MCF 10A (cell line): ENCODE data around the gene BMPER. TPM values are rescaled to one million over a fixed set of nuclear protein-coding genes. Genes with fewer than 3 reads are reported as not detected.

Source experiments
- BruUV-seq: library from RNA; stranded (reverse); fragments of 400-500 nt; replicated peaks from 2 replicates; lab custom pipeline; 2021; lab: Mats Ljungman, UMichigan
- CTCF ChIA-PET: fragments of 300-600 bp; sonication (Branson Sonifier 250); formaldehyde crosslinking; extraction: SDS; loops from one replicate; lab custom pipeline; 2021; ENCODE audit warnings: antibody characterized with exemption, inconsistent platforms; lab: Yijun Ruan, JAX
- POLR2A ChIA-PET: fragments of 300-600, 350-650 bp; sonication (Branson Sonifier 250); formaldehyde crosslinking; extraction: SDS; loops from one replicate; lab custom pipeline; 2020; ENCODE audit warnings: antibody characterized with exemption, inconsistent platforms; lab: Yijun Ruan, JAX
- DNase-seq: peaks from one replicate; pipeline ENCODE4 v3.0.0-alpha.2; 2018; ENCODE audit not compliant: unreplicated experiment
- H3K27ac Mint-ChIP-seq: one replicate; pipeline ENCODE4 v1.8.0; 2022; ENCODE audit warnings: mild to moderate bottlenecking, low read depth, mixed read lengths; ENCODE audit not compliant: unreplicated experiment
- H3K27me3 Mint-ChIP-seq: one replicate; pipeline ENCODE4 v1.8.0; 2022; ENCODE audit warnings: mixed read lengths; ENCODE audit not compliant: insufficient read depth, unreplicated experiment
- H3K36me3 Mint-ChIP-seq: one replicate; pipeline ENCODE4 v1.8.0; 2022; ENCODE audit warnings: mild to moderate bottlenecking, moderate library complexity, mixed read lengths; ENCODE audit not compliant: insufficient read depth, unreplicated experiment
- H3K4me1 Mint-ChIP-seq: one replicate; pipeline ENCODE4 v1.8.0; 2022; ENCODE audit warnings: mixed read lengths; ENCODE audit not compliant: insufficient read depth, unreplicated experiment
- H3K4me3 Mint-ChIP-seq: one replicate; pipeline ENCODE4 v1.8.0; 2022; ENCODE audit warnings: mild to moderate bottlenecking, moderate library complexity, mixed read lengths; ENCODE audit not compliant: unreplicated experiment
- H3K9me3 Mint-ChIP-seq: one replicate; pipeline ENCODE4 v1.8.0; 2022; ENCODE audit warnings: mixed read lengths; ENCODE audit not compliant: unreplicated experiment
- CTCF ChIP-seq: fragments of 200-600 bp; IDR thresholded peaks from one replicate; pipeline ENCODE4 v1.8.0; 2022; ENCODE audit warnings: antibody characterized with exemption, mild to moderate bottlenecking; ENCODE audit not compliant: unreplicated experiment
- intact Hi-C: fragments of 100-400 bp; cut with micrococcal nuclease; formaldehyde crosslinking; loops from 2 replicates; pipeline ENCODE4 v1.14.1; 2022
- total RNA-seq: library from RNA; stranded (reverse); gene quantifications from 2 replicates; pipeline ENCODE4 v1.2.3, GENCODE V29; 2022

Gene BMPER
- total RNA-seq, 1 experiment from 2014 or later, result 0.40 TPM

- TF ChIP-seq CTCF, result no peak
- Mint-ChIP-seq H3K27me3 (no peaks in the 10 kb centered on the region), H3K27ac (no peak overlapping the region), H3K9me3 (no peaks in the 10 kb centered on the region), H3K36me3 (no peaks in the 10 kb centered on the region), H3K4me1 (peaks cover 3% of the 10 kb centered on the region), H3K4me3 (no peak overlapping the region)
- BruUV-seq, result no TSS peak
- CTCF ChIA-PET, result interaction anchor here (0.8 to 2.9 kb wide), 5 partner anchors 24 to 73 kb away, joined by 3 to 9 read pairs (median 3); no protein-coding TSS in a partner anchor
- DNase-seq, result no peak
- POLR2A ChIA-PET, result interaction anchor here (1.1 kb wide), 1 partner anchor 28 kb away, joined by 3 read pairs; no protein-coding TSS in a partner anchor
- intact Hi-C loops, result no loop called here
Observed at GRCh38 chr7:34160261-34160752, 255.0 kb downstream of the BMPER start.

- no peak overlapping the region for H3K27ac Mint-ChIP-seq
Observed at GRCh38 chr7:34162027-34162565, 256.8 kb downstream of the BMPER start.

GRCh38 chr7:34162677-34163076 lies 257.3 kb downstream of the BMPER start:
- H3K27ac Mint-ChIP-seq, result no peak overlapping the region
- H3K9me3 Mint-ChIP-seq, result no peaks in the 10 kb centered on the region
- POLR2A ChIA-PET, result no interaction called here
- H3K4me3 Mint-ChIP-seq, result no peak overlapping the region
- no peaks in the 10 kb centered on the region for H3K36me3 Mint-ChIP-seq
- intact Hi-C loops, result no loop called here
- no peaks in the 10 kb centered on the region for H3K27me3 Mint-ChIP-seq
- CTCF ChIA-PET, result interaction anchor here (7.2 kb wide), 1 partner anchor 26 kb away, joined by 78 read pairs; no protein-coding TSS in a partner anchor
- no peaks in the 10 kb centered on the region for H3K4me1 Mint-ChIP-seq
- no peak for DNase-seq
- no peak for TF ChIP-seq CTCF
- no TSS peak for BruUV-seq

More at GRCh38 chr7:34162027-34162565, 256.8 kb downstream of the BMPER start:
- Mint-ChIP-seq H3K4me3 (no peak overlapping the region), H3K4me1 (no peaks in the 10 kb centered on the region), H3K36me3 (no peaks in the 10 kb centered on the region), H3K9me3 (no peaks in the 10 kb centered on the region), H3K27me3 (no peaks in the 10 kb centered on the region)
- intact Hi-C loops, result no loop called here
- ChIA-PET CTCF (interaction anchor here (7.2 kb wide), 1 partner anchor 25 kb away, joined by 78 read pairs; no protein-coding TSS in a partner anchor), POLR2A (interaction anchor here (0.7 kb wide), 1 partner anchor 43 kb away, joined by 3 read pairs; no protein-coding TSS in a partner anchor)
- BruUV-seq, result no TSS peak
- TF ChIP-seq CTCF, result no peak
- no peak for DNase-seq

- Mint-ChIP-seq H3K27ac (no peak overlapping the region), H3K36me3 (no peaks in the 10 kb centered on the region), H3K27me3 (no peaks in the 10 kb centered on the region), H3K4me3 (no peak overlapping the region), H3K9me3 (peaks cover 11% of the 10 kb centered on the region), H3K4me1 (no peaks in the 10 kb centered on the region)
- CTCF ChIA-PET, result interaction anchor here (0.6 to 7.2 kb wide), 3 partner anchors 27 to 435 kb away, joined by 3 to 78 read pairs (median 3); no protein-coding TSS in a partner anchor
- POLR2A ChIA-PET, result no interaction called here
- no TSS peak for BruUV-seq
- intact Hi-C loops, result no loop called here
- no peak for DNase-seq
- TF ChIP-seq CTCF, result no peak
Observed at GRCh38 chr7:34163956-34164355, 258.6 kb downstream of the BMPER start.
